HG03097 (cell line): ENCODE results near the gene CHAC1.
"Not testable (repeated sequence)": the region's sequence is repeated elsewhere in the genome, so short reads cannot be mapped to it uniquely, and the experiment has no call there.

ENCODE experiments used
- ATAC-seq: cut with Tn5 transposase; IDR thresholded peaks from one replicate; pipeline ENCODE4 v1.9.1; 2021; ENCODE audit not compliant: unreplicated experiment, low FRiP score

Gene CHAC1

GRCh38 chr15:40955930-40956540 is 2.8 kb downstream of the CHAC1 start:
- ATAC-seq, result no peak

- no peak for ATAC-seq
Measured at GRCh38 chr15:40956541-40956982, 3.3 kb downstream of the CHAC1 start.

GRCh38 chr15:40957041-40957555 is 3.8 kb downstream of the CHAC1 start:
- no peak for ATAC-seq

GRCh38 chr15:40957581-40958051 is 4.3 kb downstream of the CHAC1 start:
- ATAC-seq, result no peak

GRCh38 chr15:40958146-40958545 is 4.9 kb downstream of the CHAC1 start:
- ATAC-seq, result no peak

- ATAC-seq, result no peak
Measured at GRCh38 chr15:40958723-40959122, 5.5 kb downstream of the CHAC1 start.

GRCh38 chr15:40959331-40960141 is 6.3 kb downstream of the CHAC1 start:
- ATAC-seq, result no peak

- no peak for ATAC-seq
Measured at GRCh38 chr15:40960151-40960885, 7.0 kb downstream of the CHAC1 start.

GRCh38 chr15:40960925-40961324 is 7.7 kb downstream of the CHAC1 start:
- ATAC-seq, result no peak

GRCh38 chr15:40961740-40962139 is 8.5 kb downstream of the CHAC1 start:
- ATAC-seq, result not testable (repeated sequence)

GRCh38 chr15:40962317-40962716 is 9.0 kb downstream of the CHAC1 start:
- ATAC-seq, result not testable (repeated sequence)

- no peak for ATAC-seq
Measured at GRCh38 chr15:40963201-40963600, 9.9 kb downstream of the CHAC1 start.

- no peak for ATAC-seq
Measured at GRCh38 chr15:40964006-40964405, 10.7 kb downstream of the CHAC1 start.

- ATAC-seq, result no peak
Measured at GRCh38 chr15:40964634-40965033, 11.4 kb downstream of the CHAC1 start.

- no peak for ATAC-seq
Measured at GRCh38 chr15:40968290-40969085, 15.2 kb downstream of the CHAC1 start.

- ATAC-seq, result no peak
Measured at GRCh38 chr15:40969363-40969762, 16.1 kb downstream of the CHAC1 start.

GRCh38 chr15:40974879-40975278 is 21.6 kb downstream of the CHAC1 start:
- ATAC-seq, result no peak

- no peak for ATAC-seq
Measured at GRCh38 chr15:40976819-40977218, 23.5 kb downstream of the CHAC1 start.

- ATAC-seq, result no peak
Measured at GRCh38 chr15:40978141-40978540, 24.9 kb downstream of the CHAC1 start.

GRCh38 chr15:40978562-40978961 is 25.3 kb downstream of the CHAC1 start:
- no peak for ATAC-seq
